ENCODE data around the gene TCEANC2. TPM values are rescaled to one million over a fixed set of nuclear protein-coding genes. Genes with fewer than 3 reads are reported as not detected.

Gene TCEANC2
- total RNA-seq, 1 experiment from 2014 or later = 8.4 TPM

DNA sequence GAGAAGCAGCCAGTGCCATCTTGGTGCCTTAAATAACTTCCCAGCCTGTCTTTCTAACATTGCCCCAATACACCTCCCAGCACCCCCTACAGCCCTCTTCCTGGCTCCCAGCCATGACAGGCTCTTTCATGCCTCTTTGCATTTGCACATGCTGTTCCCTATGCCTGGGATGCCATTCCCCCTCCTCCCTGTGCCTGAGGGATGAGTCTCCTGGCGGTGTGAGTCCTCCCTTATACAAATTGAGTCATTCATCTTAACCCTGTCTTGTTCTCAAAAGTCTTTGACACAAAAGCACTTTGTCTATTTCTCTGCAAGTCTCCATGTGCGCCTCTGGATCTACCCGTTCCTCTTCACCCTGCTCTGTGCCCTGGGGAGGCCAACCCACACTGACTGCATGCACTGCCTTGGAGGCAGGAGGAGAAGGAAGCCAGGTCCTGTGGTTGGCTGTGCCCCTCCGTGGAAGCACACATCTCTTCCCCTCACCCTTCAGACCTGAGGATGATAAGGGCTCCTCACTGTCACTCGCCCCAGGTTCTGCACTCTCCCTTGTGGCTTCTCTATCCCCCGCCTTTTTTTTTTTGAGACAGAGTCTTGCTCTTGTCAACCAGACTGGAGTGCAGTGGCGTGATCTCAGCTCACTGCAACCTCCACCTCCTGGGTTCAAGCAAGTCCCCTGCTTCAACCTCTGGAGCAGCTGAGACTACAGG lies 74.3 kb downstream of the TCEANC2 start:
- no peak for DNase-seq
- CTCF ChIA-PET = interaction anchor here (0.7 kb wide), 1 partner anchor 35 kb away, joined by 3 read pairs; no protein-coding TSS in a partner anchor
- intact Hi-C loops (cut with micrococcal nuclease; ENCODE audit: unreplicated experiment) = loop anchor here (5.0 kb wide), 1 partner anchor 75 kb away; the partner anchor contains the start of genes CYB5RL and MRPL37
- H3K27me3 Mint-ChIP-seq (ENCODE audit: unreplicated experiment) = peaks cover 44% of the 10 kb centered on the region
- H3K9me3 Mint-ChIP-seq (ENCODE audit: low read depth, unreplicated experiment) = no peaks in the 10 kb centered on the region
- no peak overlapping the region for H3K4me3 Mint-ChIP-seq (ENCODE audit: low read depth, unreplicated experiment)
- TF ChIP-seq, protein P1, sequence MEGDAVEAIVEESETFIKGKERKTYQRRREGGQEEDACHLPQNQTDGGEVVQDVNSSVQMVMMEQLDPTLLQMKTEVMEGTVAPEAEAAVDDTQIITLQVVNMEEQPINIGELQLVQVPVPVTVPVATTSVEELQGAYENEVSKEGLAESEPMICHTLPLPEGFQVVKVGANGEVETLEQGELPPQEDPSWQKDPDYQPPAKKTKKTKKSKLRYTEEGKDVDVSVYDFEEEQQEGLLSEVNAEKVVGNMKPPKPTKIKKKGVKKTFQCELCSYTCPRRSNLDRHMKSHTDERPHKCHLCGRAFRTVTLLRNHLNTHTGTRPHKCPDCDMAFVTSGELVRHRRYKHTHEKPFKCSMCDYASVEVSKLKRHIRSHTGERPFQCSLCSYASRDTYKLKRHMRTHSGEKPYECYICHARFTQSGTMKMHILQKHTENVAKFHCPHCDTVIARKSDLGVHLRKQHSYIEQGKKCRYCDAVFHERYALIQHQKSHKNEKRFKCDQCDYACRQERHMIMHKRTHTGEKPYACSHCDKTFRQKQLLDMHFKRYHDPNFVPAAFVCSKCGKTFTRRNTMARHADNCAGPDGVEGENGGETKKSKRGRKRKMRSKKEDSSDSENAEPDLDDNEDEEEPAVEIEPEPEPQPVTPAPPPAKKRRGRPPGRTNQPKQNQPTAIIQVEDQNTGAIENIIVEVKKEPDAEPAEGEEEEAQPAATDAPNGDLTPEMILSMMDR (IDR thresholded peaks at IDR 0.05; ENCODE audit: unreplicated experiment) = no peak
- BruUV-seq (replicated peaks) = no TSS peak
- H3K27ac Mint-ChIP-seq (ENCODE audit: unreplicated experiment) = no peak overlapping the region
- peaks cover 7% of the 10 kb centered on the region for H3K4me1 Mint-ChIP-seq (ENCODE audit: low read depth, unreplicated experiment)
- no peaks in the 10 kb centered on the region for H3K36me3 Mint-ChIP-seq (ENCODE audit: insufficient read depth, unreplicated experiment)

DNA sequence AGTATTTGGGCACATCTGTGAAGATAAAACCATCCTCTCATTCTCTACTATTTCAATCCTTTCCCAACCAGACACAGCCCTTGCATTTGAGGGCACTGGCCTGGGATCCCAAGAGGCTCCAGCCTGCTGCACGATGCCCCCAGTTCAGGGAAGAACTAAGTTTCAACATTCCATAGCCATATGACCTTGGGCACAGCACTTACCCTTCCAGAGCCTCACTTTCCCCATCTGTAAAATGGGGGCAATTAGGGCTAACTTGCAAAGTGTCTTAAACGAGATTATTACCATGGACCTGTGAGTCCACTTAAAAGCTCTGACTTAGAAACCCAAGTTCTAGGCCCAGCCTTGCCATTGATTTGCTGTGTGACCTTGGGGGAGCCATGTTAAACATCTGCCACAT lies 76.5 kb downstream of the TCEANC2 start:
- intact Hi-C loops (cut with micrococcal nuclease; ENCODE audit: unreplicated experiment) = loop anchor here (5.0 kb wide), 1 partner anchor 72 kb away; the partner anchor contains the start of genes CYB5RL and MRPL37
- H3K36me3 Mint-ChIP-seq (ENCODE audit: insufficient read depth, unreplicated experiment) = no peaks in the 10 kb centered on the region
- no TSS peak for BruUV-seq (replicated peaks)
- TF ChIP-seq, protein P1 (IDR thresholded peaks at IDR 0.05; ENCODE audit: unreplicated experiment) = no peak
- no peak overlapping the region for H3K27ac Mint-ChIP-seq (ENCODE audit: unreplicated experiment)
- H3K4me1 Mint-ChIP-seq (ENCODE audit: low read depth, unreplicated experiment) = no peaks in the 10 kb centered on the region
- no peaks in the 10 kb centered on the region for H3K9me3 Mint-ChIP-seq (ENCODE audit: low read depth, unreplicated experiment)
- no peak overlapping the region for H3K4me3 Mint-ChIP-seq (ENCODE audit: low read depth, unreplicated experiment)
- DNase-seq = no peak
- peaks cover 44% of the 10 kb centered on the region for H3K27me3 Mint-ChIP-seq (ENCODE audit: unreplicated experiment)
- CTCF ChIA-PET = no interaction called here

DNA sequence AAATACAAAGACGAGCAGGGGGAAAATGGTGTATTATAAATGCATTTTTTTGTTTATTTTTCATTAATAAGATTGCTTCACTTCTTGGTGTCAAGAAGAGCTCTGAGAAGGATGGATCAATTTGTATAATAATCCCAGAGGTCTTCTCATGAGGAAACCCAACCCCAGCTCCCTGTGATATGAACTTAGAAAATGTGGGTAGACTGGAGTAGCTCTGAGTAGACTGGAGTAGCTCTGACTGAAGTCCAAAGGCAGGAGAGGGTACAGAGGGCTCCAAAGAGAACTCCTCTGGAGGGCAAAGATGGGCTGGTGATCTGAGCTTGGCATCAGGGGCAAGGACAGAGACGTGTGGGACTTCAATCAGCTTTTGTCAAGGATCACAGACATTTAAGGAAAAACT lies 78.0 kb downstream of the TCEANC2 start:
- Mint-ChIP-seq H3K27ac (ENCODE audit: unreplicated experiment) (no peak overlapping the region), H3K9me3 (ENCODE audit: low read depth, unreplicated experiment) (no peaks in the 10 kb centered on the region), H3K4me3 (ENCODE audit: low read depth, unreplicated experiment) (no peak overlapping the region), H3K4me1 (ENCODE audit: low read depth, unreplicated experiment) (no peaks in the 10 kb centered on the region), H3K27me3 (ENCODE audit: unreplicated experiment) (peaks cover 56% of the 10 kb centered on the region), H3K36me3 (ENCODE audit: insufficient read depth, unreplicated experiment) (no peaks in the 10 kb centered on the region)
- TF ChIP-seq, protein P1 (IDR thresholded peaks at IDR 0.05; ENCODE audit: unreplicated experiment) = no peak
- DNase-seq = no peak
- CTCF ChIA-PET = no interaction called here
- BruUV-seq (replicated peaks) = no TSS peak
- intact Hi-C loops (cut with micrococcal nuclease; ENCODE audit: unreplicated experiment) = no loop called here

DNA sequence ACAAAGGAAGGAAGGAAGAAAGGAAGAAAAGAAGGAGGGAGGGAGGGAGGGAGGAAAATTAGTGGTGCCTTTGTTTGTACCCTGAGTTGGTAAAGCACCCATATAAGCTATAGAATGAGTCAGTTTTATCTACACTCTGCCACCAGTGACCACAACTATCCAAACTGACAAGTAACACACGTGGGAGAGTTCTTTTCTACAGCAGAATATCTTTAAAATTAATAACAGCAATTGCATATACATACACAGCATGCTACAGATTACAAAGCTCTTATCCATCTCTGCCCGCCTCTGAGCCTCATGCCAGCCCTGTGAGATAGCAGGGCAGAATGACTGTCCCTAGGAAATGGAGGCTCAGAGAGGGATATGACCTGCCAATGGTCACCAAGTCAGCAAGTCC lies 79.1 kb downstream of the TCEANC2 start:
- Mint-ChIP-seq H3K27ac (ENCODE audit: unreplicated experiment) (no peak overlapping the region), H3K4me1 (ENCODE audit: low read depth, unreplicated experiment) (no peaks in the 10 kb centered on the region), H3K4me3 (ENCODE audit: low read depth, unreplicated experiment) (no peak overlapping the region), H3K36me3 (ENCODE audit: insufficient read depth, unreplicated experiment) (no peaks in the 10 kb centered on the region), H3K9me3 (ENCODE audit: low read depth, unreplicated experiment) (no peaks in the 10 kb centered on the region), H3K27me3 (ENCODE audit: unreplicated experiment) (peaks cover 52% of the 10 kb centered on the region)
- TF ChIP-seq, protein P1 (IDR thresholded peaks at IDR 0.05; ENCODE audit: unreplicated experiment) = no peak
- no peak for DNase-seq
- intact Hi-C loops (cut with micrococcal nuclease; ENCODE audit: unreplicated experiment) = no loop called here
- CTCF ChIA-PET = interaction anchor here (0.6 kb wide), 1 partner anchor 66 kb away, joined by 3 read pairs; no protein-coding TSS in a partner anchor
- no TSS peak for BruUV-seq (replicated peaks)
